ENCODE data around the gene RPS19BP1.

GRCh38 chr22:39536711-39537110 lies 4.2 kb upstream of the RPS19BP1 start:
- TF ChIP-seq CTCF (IDR thresholded peaks at IDR 0.05) (no peak), POLR2A (IDR thresholded peaks at IDR 0.05) (no peak)
